Breast epithelium (tissue), 4 donors: Measurements from ENCODE around the gene STARD7. TPM values are rescaled to one million over a fixed set of nuclear protein-coding genes. Genes with fewer than 3 reads are reported as not detected.

ENCODE experiments used
- DNase-seq, 2 donors: peaks; one replicate each; pipeline ENCODE4 v3.0.0-alpha.2; 2019; ENCODE audit warnings: low spot score in 2 of 2
- H3K27ac ChIP-seq, 2 donors: fragments of 200-600 bp; sonication (generic) in 1 of 2; one replicate each; pipeline ENCODE4 v1.5.1; 2016 to 2019; ENCODE audit warnings: mild to moderate bottlenecking in 1 of 2
- H3K27me3 ChIP-seq, 2 donors: fragments of 200-600 bp; sonication (generic) in 1 of 2; one replicate each; pipeline versions ENCODE4 v1.5.1 to v1.6.0; 2017 to 2019; ENCODE audit warnings: control low read depth in 1 of 2, mild to moderate bottlenecking in 1 of 2
- H3K36me3 ChIP-seq: fragments of 200-600 bp; one replicate; pipeline ENCODE4 v1.5.1; 2019
- H3K4me1 ChIP-seq, 2 donors: fragments of 200-600 bp; sonication (generic); one replicate each; pipeline ENCODE4 v1.5.1; 2016 to 2019; ENCODE audit warnings: control low read depth in 1 of 2
- H3K4me3 ChIP-seq, 3 donors: fragments of 200-600 bp; sonication (generic); 1 replicate in 2 of 3; 2 replicates in 1 of 3; pipeline ENCODE4 v1.5.1; 2016 to 2019; ENCODE audit warnings: mild to moderate bottlenecking in 3 of 3, moderate library complexity in 2 of 3
- H3K9me3 ChIP-seq, 2 donors: fragments of 200-600 bp; sonication (generic) in 1 of 2; one replicate each; pipeline ENCODE4 v1.5.1; 2016 to 2019; ENCODE audit warnings: control low read depth in 1 of 2
- POLR2A ChIP-seq: fragments of 450-650 bp; IDR thresholded peaks from one replicate; pipeline ENCODE4 v1.6.1; 2016; ENCODE audit warnings: antibody characterized with exemption, mild to moderate bottlenecking, moderate library complexity
- POLR2AphosphoS5 ChIP-seq, 3 donors: sonication (generic); formaldehyde crosslinking; IDR thresholded peaks; one replicate each; pipeline ENCODE4 v1.6.1; 2017; ENCODE audit warnings: antibody characterized with exemption in 3 of 3
- intact Hi-C: fragments of 100-400 bp; cut with DNase I; formaldehyde crosslinking; loops from one replicate; pipeline ENCODE4 v1.15.1; 2023; ENCODE audit warnings: low total_unique reads
- total RNA-seq, 3 donors: library from RNA; depleted of rRNA; stranded (reverse); fragments of >200 nt; gene quantifications; one replicate each; pipeline ENCODE4 v1.1.0, GENCODE V29; 2016
- TF ChIP-seq, protein P1 (sequence below), 3 donors: fragments of 450-650 bp; IDR thresholded peaks; one replicate each; pipeline ENCODE4 v1.5.1; 2016 to 2017; ENCODE audit warnings: antibody characterized with exemption in 3 of 3, mild to moderate bottlenecking in 3 of 3, moderate library complexity in 3 of 3

STARD7 gene
- total RNA-seq, 3 donors from 2014 or later, result 84.9 to 133 (median 96.3) TPM

DNA sequence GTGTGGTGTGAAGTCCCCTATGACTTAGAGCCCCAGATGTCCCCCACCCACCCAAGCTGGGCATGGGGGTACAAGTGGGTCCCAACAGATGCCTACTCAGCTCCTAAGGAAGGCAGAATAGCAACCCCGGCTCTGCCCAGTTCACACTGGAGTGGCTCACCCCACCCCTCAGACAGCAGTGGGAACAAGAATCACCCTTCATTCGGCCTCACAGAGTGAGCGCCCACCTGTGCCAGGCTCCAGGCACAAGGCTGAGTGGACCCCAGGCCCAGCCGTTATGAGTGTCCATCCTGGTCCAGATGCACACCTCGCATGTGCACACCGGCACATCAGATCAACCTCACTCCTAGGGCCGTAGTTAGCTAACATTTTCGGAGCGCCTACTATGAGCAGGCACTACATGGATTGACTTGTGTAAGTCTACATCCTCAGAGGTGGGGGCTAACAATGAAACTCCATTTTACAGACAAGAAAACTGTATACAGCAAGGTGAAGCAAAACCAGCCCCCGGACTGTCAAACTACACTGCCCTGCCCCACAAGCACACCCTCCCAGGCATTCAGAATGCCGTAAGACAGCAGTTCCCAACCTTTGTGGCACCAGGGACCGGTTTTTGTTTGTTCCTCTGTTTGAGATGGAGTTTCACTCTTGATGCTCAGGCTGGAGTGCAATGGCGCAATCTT, 67.5 kb downstream of the STARD7 start:
- intact Hi-C loops, result no loop called here
- Histone ChIP-seq H3K4me3 (no peak overlapping the region), H3K9me3 (no peaks in the 10 kb centered on the region), H3K36me3 (no peaks in the 10 kb centered on the region), H3K27me3 (no peaks in the 10 kb centered on the region), H3K4me1 (peaks cover 6 to 7% of the 10 kb centered on the region in 2 donors), H3K27ac (no peak overlapping the region)
- TF ChIP-seq POLR2A (no peak), POLR2AphosphoS5 (IDR thresholded peaks at IDR 0.05) (no peak)
- TF ChIP-seq, protein P1, sequence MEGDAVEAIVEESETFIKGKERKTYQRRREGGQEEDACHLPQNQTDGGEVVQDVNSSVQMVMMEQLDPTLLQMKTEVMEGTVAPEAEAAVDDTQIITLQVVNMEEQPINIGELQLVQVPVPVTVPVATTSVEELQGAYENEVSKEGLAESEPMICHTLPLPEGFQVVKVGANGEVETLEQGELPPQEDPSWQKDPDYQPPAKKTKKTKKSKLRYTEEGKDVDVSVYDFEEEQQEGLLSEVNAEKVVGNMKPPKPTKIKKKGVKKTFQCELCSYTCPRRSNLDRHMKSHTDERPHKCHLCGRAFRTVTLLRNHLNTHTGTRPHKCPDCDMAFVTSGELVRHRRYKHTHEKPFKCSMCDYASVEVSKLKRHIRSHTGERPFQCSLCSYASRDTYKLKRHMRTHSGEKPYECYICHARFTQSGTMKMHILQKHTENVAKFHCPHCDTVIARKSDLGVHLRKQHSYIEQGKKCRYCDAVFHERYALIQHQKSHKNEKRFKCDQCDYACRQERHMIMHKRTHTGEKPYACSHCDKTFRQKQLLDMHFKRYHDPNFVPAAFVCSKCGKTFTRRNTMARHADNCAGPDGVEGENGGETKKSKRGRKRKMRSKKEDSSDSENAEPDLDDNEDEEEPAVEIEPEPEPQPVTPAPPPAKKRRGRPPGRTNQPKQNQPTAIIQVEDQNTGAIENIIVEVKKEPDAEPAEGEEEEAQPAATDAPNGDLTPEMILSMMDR (IDR thresholded peaks at IDR 0.05), result no peak
- DNase-seq, result no peak

DNA sequence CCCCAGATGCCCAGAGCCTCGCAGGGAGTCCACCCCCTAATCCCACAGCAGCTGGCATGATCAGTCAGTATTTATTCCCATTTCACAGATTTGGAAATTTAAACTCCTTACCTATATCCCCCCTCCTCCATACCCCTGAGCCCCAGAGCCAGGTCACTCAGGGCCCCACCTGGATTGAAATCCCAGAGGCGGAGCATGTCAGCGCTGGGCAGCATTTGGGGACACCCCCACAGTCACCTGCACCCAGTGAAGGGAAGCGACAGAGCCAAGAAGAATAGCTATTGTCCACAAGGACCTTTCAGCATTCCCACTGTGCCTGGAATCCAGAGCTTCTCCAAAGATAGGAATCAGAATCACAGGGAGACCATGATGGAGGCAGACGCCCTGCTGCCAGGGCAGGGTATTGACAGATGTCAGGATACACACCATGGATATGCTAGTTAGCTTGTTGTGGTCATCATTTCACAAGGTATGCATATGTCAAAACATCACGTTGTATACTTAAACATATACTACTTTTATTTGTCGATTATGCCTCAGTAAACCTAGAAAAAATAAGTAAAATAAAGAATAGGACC, 69.4 kb downstream of the STARD7 start:
- intact Hi-C loops, result no loop called here
- Histone ChIP-seq H3K36me3 (no peaks in the 10 kb centered on the region), H3K27ac (no peak overlapping the region), H3K9me3 (no peaks in the 10 kb centered on the region), H3K4me1 (no peaks in the 10 kb centered on the region), H3K27me3 (no peaks in the 10 kb centered on the region), H3K4me3 (no peak overlapping the region)
- DNase-seq, result no peak
- TF ChIP-seq POLR2AphosphoS5 (IDR thresholded peaks at IDR 0.05), result no peak
- TF ChIP-seq, protein P1 (IDR thresholded peaks at IDR 0.05), result no peak
- no peak for TF ChIP-seq POLR2A

DNA sequence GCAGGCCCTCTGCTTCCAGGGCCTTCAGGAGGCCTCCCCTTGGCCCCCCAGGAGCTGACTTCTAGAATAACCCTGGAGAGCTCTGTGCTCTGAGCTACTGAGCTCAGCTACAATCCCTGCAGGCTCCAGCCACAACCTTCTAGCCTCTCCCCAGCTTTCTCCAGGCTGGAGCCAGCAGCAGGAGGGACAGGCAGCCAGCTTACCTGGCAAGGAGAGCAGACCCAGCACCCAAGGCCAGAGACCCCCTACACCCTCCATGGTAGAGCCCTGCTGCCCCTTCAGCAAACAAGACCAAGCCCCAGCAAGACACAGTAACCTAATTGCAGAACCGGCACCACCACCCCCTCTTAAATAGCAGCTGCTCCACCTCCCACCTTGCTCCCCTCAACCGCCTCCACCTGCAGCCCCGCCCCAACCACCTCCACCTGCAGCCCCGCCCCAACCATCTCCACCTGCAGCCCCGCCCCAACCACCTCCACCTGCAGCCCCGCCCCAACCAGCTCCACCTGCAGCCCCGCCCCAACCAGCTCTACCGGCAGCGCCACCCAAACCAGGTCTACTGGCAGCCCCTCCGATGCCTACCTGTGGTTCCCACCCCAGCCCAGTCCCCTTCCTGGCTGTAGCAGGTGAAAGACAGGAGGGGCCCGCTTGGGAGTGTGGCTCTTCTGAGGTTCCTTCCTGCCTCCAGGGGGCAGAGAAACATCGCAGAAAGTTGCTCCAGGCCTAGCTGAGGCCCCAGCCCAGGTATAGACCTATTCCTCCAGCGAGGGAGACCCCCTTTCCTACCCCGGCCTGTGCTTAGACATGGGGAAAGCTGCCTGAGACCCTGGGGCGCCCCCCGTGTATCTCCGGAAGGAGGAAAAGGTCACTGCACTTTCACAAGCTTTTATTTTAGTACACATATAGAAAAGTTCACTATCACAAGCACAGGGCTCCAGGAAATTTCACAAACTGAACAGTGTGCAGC, 70.2 kb downstream of the STARD7 start, which contains the start of gene ASTL:
Gene ASTL (minus strand): TSS at position 324 of the 967 bp plus-strand sequence. CDS start 66 bp downstream, at position 258.
- no peaks in the 10 kb centered on the region for H3K9me3 ChIP-seq
- H3K4me3 ChIP-seq, result peak within 1 kb of the TSS in 1 of 3 donors; percentile 48
- no peaks in the 10 kb centered on the region for H3K36me3 ChIP-seq
- peak in 1 of 2 donors; percentile 68 for DNase-seq
- intact Hi-C loops, result no loop called here
- TF ChIP-seq POLR2AphosphoS5 (IDR thresholded peaks at IDR 0.05), result no peak
- TF ChIP-seq, protein P1 (IDR thresholded peaks at IDR 0.05), result peak in 2 of 3 donors; percentile 43
- no peaks in the 10 kb centered on the region for H3K27me3 ChIP-seq
- H3K27ac ChIP-seq, result no peak within 1 kb of the TSS
- H3K4me1 ChIP-seq, result no peaks in the 10 kb centered on the region

DNA sequence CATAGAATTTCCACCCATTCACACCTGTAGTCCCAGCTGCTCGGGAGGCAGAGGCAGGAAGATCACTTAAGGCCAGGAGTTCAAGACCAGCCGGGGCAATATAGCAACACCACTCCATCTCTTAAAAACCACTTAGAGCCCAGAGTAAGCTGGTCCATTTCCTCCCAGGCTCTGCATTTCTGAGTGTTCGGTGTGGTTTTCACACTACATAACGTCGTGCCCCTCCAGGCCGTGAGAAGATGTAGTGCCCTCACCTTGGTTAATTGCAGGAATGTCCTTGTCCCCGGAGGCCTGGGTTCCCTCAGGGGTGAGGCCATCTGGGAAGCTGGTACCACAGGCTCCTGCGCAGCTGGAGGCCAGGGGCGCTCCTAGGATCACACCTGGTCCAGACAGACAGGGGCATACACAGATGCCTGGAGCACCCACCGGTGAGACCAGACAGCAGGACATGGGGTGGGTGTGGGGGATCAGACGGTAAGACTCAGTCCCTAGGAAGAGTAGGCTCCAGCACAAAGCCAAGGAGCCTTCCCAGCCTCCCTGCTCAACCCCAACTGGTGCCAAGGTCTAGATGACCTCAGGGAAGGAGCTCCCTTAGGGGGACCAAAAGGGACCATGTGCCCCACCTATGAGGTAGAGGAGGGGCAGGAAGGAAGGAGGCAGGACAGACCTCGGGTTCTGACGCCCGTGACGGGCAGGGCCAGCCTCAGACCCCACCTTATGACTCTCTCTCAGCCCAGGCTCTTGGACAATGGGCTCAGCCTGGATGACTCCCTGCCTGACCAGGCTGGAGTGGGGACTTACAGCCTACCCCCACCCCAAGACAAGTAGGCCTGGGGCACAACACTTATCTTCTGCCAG, 71.1 kb downstream of the STARD7 start:
- no peaks in the 10 kb centered on the region for H3K9me3 ChIP-seq
- no peaks in the 10 kb centered on the region for H3K36me3 ChIP-seq
- no peaks in the 10 kb centered on the region for H3K27me3 ChIP-seq
- DNase-seq, result no peak
- intact Hi-C loops, result no loop called here
- no peaks in the 10 kb centered on the region for H3K4me1 ChIP-seq
- H3K4me3 ChIP-seq, result no peak overlapping the region
- TF ChIP-seq POLR2AphosphoS5 (IDR thresholded peaks at IDR 0.05), result no peak
- TF ChIP-seq POLR2A, result no peak
- TF ChIP-seq, protein P1 (IDR thresholded peaks at IDR 0.05), result no peak
- no peak overlapping the region for H3K27ac ChIP-seq
